Gastrocnemius medialis (tissue), 4 donors: ENCODE measurements around the gene ANKRD33. TPM values are rescaled to one million over a fixed set of nuclear protein-coding genes. Genes with fewer than 3 reads are reported as not detected.

Source experiments
- ATAC-seq, 2 donors: fragments of 150-250 bp; one replicate each; pipeline ENCODE4 v1.9.1; 2016
- DNase-seq, 2 donors: peaks; one replicate each; pipeline ENCODE4 v3.0.0-alpha.2; 2019
- H3K27ac ChIP-seq, 4 donors: fragments of 200-600 bp; sonication (generic); 1 replicate in 1 of 4; 2 replicates in 3 of 4; pipeline ENCODE4 v1.5.1; 2016 to 2018; ENCODE audit warnings: mild to moderate bottlenecking in 2 of 4, moderate library complexity in 1 of 4
- H3K27me3 ChIP-seq, 3 donors: fragments of 200-600 bp; sonication (generic) in 2 of 3; 1 replicate in 1 of 3; 2 replicates in 2 of 3; pipeline versions ENCODE4 v1.5.1 to v1.6.0; 2016 to 2019; ENCODE audit warnings: mild to moderate bottlenecking in 1 of 3, moderate library complexity in 1 of 3
- H3K36me3 ChIP-seq, 2 donors: fragments of 200-600 bp; sonication (generic) in 1 of 2; one replicate each; pipeline ENCODE4 v1.5.1; 2017 to 2018
- H3K4me1 ChIP-seq, 2 donors: fragments of 200-600 bp; sonication (generic) in 1 of 2; one replicate each; pipeline ENCODE4 v1.5.1; 2016 to 2017; ENCODE audit warnings: mild to moderate bottlenecking in 2 of 2
- H3K4me3 ChIP-seq, 4 donors: fragments of 200-600 bp; sonication (generic) in 3 of 4; 1 replicate in 1 of 4; 2 replicates in 3 of 4; pipeline ENCODE4 v1.5.1; 2016 to 2019; ENCODE audit warnings: mild to moderate bottlenecking in 2 of 4
- H3K9me3 ChIP-seq, 3 donors: fragments of 200-600 bp; sonication (generic) in 2 of 3; 1 replicate in 1 of 3; 2 replicates in 2 of 3; pipeline ENCODE4 v1.5.1; 2016 to 2019
- POLR2A ChIP-seq, 2 donors: fragments of 450-650 bp; IDR thresholded peaks; one replicate each; pipeline ENCODE4 v1.6.1; 2017; ENCODE audit warnings: antibody characterized with exemption in 2 of 2, mild to moderate bottlenecking in 2 of 2, moderate library complexity in 2 of 2
- in situ Hi-C, 4 donors: fragments of 200-750 bp; cut with MboI; loops; one replicate each; pipeline versions ENCODE4 v1.15.0 to v1.8.0; 2017; ENCODE audit warnings: low sequenced_read_pairs in 4 of 4
- intact Hi-C: fragments of 100-400 bp; cut with DNase I; formaldehyde crosslinking; loops from one replicate; pipeline ENCODE4 v1.15.1; 2023; ENCODE audit warnings: low total_unique reads
- total RNA-seq, 4 donors: library from RNA; depleted of rRNA; stranded (reverse); fragments of >200 nt; gene quantifications; one replicate each; pipeline versions ENCODE4 v1.1.0 to v1.2.3, GENCODE V29; 2016
- TF ChIP-seq, protein P1 (sequence below), 5 experiments: fragments of 450-650 bp in 3 of 5; fragments of 200-600 bp in 2 of 5; sonication (generic) in 2 of 5; IDR thresholded peaks in 4 of 5; conservative IDR thresholded peaks in 1 of 5; 1 replicate in 4 of 5; 2 replicates in 1 of 5; pipeline ENCODE4 v1.5.1; 2016 to 2019; ENCODE audit warnings: antibody characterized with exemption in 5 of 5, mild to moderate bottlenecking in 3 of 5, moderate library complexity in 3 of 5

ANKRD33 gene
- total RNA-seq, 4 donors from 2014 or later, result not detected

DNA sequence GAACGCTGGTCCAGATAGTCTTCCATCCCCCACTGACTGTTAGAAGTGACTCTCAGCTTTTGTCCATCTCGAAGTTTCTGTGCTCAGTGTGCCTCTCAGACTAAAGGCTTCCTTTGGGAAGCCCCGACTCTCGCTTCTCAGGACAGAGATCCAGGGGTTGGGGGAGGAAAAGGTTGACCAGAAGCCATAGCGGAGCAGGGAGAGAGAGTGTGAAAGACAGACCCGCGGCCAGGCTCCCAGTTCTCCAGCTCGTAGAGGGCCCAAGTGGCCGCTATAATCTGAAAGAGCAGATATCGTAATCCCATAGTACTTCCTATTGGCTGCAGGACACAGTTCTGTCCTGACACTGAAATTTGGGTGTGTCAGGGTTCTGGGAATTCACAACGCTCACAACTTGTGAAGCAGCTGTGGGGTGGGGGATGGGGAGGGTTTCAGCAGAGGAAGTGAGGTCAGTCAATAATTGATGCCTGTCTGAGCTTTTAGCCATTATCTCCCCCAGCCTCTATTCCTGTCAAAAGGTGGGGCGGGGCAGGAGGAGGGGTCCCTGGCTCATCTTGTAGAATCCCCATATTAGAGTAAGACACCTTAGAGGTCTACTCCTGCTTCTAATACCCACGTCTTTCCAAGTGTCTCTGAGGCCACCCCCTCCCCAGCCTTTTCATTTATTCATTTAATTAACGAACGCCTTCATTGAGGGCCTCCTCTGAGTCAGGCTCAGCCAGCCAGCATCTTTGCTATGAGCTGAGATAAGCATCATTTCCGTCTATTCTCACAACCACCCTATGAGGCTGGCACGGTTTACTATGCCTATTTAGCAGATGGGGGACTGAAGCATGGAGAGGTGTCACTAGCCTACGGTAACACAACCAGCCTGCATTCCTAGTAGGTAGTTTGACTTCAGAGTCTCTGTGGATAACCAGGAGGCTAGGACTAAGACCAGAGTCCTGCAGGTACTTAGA, 17.8 kb downstream of the ANKRD33 start:
- Histone ChIP-seq H3K4me1 (peaks cover 19 to 29% of the 10 kb centered on the region in 2 donors), H3K27ac (peak overlapping the region; percentile 78 to 91 (median 86)), H3K9me3 (no peaks in the 10 kb centered on the region), H3K36me3 (no peaks in the 10 kb centered on the region), H3K4me3 (peak overlapping the region; percentile 16 to 67 (median 49)), H3K27me3 (peaks cover 12 to 18% (median 15%) of the 10 kb centered on the region in 3 donors)
- peak; percentile 69 to 78 for ATAC-seq
- DNase-seq, result peak; percentile 70 to 83
- in situ Hi-C loops (no loop called here), intact Hi-C loops (no loop called here)
- peak; percentile 25 to 31 for TF ChIP-seq POLR2A (IDR thresholded peaks at IDR 0.05)
- TF ChIP-seq, protein P1, sequence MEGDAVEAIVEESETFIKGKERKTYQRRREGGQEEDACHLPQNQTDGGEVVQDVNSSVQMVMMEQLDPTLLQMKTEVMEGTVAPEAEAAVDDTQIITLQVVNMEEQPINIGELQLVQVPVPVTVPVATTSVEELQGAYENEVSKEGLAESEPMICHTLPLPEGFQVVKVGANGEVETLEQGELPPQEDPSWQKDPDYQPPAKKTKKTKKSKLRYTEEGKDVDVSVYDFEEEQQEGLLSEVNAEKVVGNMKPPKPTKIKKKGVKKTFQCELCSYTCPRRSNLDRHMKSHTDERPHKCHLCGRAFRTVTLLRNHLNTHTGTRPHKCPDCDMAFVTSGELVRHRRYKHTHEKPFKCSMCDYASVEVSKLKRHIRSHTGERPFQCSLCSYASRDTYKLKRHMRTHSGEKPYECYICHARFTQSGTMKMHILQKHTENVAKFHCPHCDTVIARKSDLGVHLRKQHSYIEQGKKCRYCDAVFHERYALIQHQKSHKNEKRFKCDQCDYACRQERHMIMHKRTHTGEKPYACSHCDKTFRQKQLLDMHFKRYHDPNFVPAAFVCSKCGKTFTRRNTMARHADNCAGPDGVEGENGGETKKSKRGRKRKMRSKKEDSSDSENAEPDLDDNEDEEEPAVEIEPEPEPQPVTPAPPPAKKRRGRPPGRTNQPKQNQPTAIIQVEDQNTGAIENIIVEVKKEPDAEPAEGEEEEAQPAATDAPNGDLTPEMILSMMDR (IDR thresholded peaks at IDR 0.05 in 4 of 5, conservative IDR thresholded peaks at IDR 0.05 in 1 of 5), result no peak

DNA sequence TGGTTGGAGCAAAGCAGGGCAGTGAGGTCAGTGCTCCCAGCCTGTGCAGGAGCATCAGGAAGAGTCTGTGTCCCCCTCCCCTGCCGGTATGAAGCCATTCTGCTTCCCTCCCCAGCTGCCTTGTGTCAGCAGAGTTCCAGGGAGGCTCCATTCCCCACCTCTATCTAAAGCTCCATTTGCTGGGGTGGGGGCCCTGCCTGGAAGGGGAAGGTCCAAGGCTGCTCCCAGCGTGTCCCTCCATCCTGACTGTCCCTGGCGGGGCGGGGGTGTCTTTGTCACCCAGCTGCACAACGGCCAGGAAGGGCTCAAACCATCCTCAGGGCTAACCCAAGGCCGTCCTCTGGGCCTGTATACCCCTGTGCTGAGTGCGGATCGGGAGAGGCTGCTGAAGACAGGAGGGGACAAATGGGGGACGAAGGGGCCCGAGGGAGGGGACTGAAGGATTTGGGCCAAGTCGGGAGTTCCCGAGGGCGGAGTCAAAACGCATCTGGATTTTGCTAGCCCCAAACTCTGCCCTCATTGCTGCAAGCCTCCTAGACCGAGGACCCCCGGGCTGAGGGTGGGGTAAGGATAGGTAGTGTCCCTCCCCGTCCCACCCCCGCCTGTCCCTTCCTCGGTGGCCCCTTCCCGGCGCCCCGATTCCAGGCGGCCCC, 18.7 kb downstream of the ANKRD33 start:
- in situ Hi-C loops, result no loop called here
- TF ChIP-seq, protein P1 (IDR thresholded peaks at IDR 0.05 in 4 of 5, conservative IDR thresholded peaks at IDR 0.05 in 1 of 5), result no peak
- TF ChIP-seq POLR2A (IDR thresholded peaks at IDR 0.05), result no peak
- Histone ChIP-seq H3K9me3 (no peaks in the 10 kb centered on the region), H3K36me3 (no peaks in the 10 kb centered on the region), H3K4me1 (peaks cover 22 to 36% of the 10 kb centered on the region in 2 donors), H3K4me3 (peak overlapping the region; percentile 44 to 70 (median 60)), H3K27me3 (peaks cover 12 to 18% (median 15%) of the 10 kb centered on the region in 3 donors), H3K27ac (peak overlapping the region; percentile 78 to 91 (median 86))
- DNase-seq (no peak), ATAC-seq (peak in 1 of 2 donors; percentile 2)
- intact Hi-C loops, result no loop called here

DNA sequence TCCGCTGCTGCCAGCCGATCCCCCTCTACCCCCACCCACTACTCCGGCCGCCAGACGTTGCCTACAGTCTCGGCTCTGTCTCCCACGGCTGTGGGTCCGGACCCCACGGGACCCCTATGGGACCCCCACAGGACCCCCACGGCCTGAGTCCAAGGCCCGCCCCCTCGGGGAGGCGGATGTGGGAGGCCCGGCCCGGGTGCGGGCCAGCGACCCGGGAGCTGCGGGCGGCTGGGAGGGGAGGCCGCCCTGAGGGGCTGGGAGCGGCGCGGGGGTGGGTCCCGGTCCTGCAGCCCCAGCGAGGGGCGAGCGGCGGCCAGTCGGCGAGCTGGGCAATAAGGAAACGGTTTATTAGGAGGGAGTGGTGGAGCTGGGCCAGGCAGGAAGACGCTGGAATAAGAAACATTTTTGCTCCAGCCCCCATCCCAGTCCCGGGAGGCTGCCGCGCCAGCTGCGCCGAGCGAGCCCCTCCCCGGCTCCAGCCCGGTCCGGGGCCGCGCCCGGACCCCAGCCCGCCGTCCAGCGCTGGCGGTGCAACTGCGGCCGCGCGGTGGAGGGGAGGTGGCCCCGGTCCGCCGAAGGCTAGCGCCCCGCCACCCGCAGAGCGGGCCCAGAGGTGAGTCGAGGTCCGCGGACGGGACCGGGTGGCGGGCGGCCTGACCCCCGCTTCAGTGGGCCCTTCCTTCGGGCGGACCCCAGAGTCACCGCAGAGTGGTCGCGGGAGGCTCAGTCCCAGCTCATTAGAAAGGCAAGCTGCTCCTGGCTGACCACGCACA, 19.4 kb downstream of the ANKRD33 start, which contains the start of gene ACVRL1:
ACVRL1 (plus strand) TSS at position 422 of the 773 bp plus-strand sequence. CDS start 4,971 bp downstream, outside the sequence.
- intact Hi-C loops (no loop called here), in situ Hi-C loops (no loop called here)
- peak within 1 kb of the TSS; percentile 78 to 91 (median 86) for H3K27ac ChIP-seq

More for the DNA sequence above, 19.4 kb downstream of the ANKRD33 start, which contains the start of gene ACVRL1:
- DNase-seq, result no peak
- Histone ChIP-seq H3K4me3 (peak within 1 kb of the TSS; percentile 44 to 70 (median 60)), H3K9me3 (no peaks in the 10 kb centered on the region), H3K4me1 (peaks cover 28 to 36% of the 10 kb centered on the region in 2 donors), H3K27me3 (peaks cover 12 to 18% (median 15%) of the 10 kb centered on the region in 3 donors), H3K36me3 (no peaks in the 10 kb centered on the region)
- no peak for ATAC-seq
- TF ChIP-seq POLR2A (IDR thresholded peaks at IDR 0.05), result no peak
- TF ChIP-seq, protein P1 (IDR thresholded peaks at IDR 0.05 in 4 of 5, conservative IDR thresholded peaks at IDR 0.05 in 1 of 5), result no peak
